Activated CD4-positive, alpha-beta memory T cell treated with anti-CD3 and anti-CD28 coated beads for 36 hours (primary cell): ENCODE results near the gene INSIG2. TPM values are rescaled to one million over a fixed set of nuclear protein-coding genes. Genes with fewer than 3 reads are reported as not detected.

Experiments used
- CTCF ChIA-PET: fragments of 350-600 bp; sonication (Branson Sonifier 250); formaldehyde crosslinking; loops from one replicate; lab custom pipeline; 2021; ENCODE audit warnings: antibody characterized with exemption, inconsistent platforms; lab: Charles Lee
- POLR2A ChIA-PET: fragments of 350-600 bp; sonication (Branson Sonifier 250); formaldehyde crosslinking; loops from one replicate; lab custom pipeline; 2021; ENCODE audit warnings: antibody characterized with exemption; lab: Charles Lee
- DNase-seq: peaks from one replicate; pipeline ENCODE4 v3.0.0-alpha.2; 2020
- H3K27ac Mint-ChIP-seq: one replicate; pipeline ENCODE4 v1.8.0; 2021; ENCODE audit warnings: mixed read lengths
- H3K27me3 Mint-ChIP-seq: one replicate; pipeline ENCODE4 v1.8.0; 2021; ENCODE audit warnings: mixed read lengths
- H3K36me3 Mint-ChIP-seq: one replicate; pipeline ENCODE4 v1.8.0; 2021; ENCODE audit warnings: mixed read lengths
- H3K4me1 Mint-ChIP-seq: one replicate; pipeline ENCODE4 v1.8.0; 2021; ENCODE audit warnings: low read depth, mixed read lengths
- H3K4me3 Mint-ChIP-seq: one replicate; pipeline ENCODE4 v1.8.0; 2021; ENCODE audit warnings: mild to moderate bottlenecking, mixed read lengths
- H3K9me3 Mint-ChIP-seq: one replicate; pipeline ENCODE4 v1.8.0; 2021; ENCODE audit warnings: mixed read lengths
- intact Hi-C: fragments of 100-400 bp; cut with micrococcal nuclease; formaldehyde crosslinking; loops from one replicate; pipeline ENCODE4 v1.15.1; 2023
- total RNA-seq, 2 experiments: library from RNA; stranded (reverse); gene quantifications; one replicate each; pipeline ENCODE4 v1.2.3, GENCODE V29; 2021

INSIG2 gene
- total RNA-seq, 2 experiments from 2014 or later = 35.0 to 40.2 TPM

DNA sequence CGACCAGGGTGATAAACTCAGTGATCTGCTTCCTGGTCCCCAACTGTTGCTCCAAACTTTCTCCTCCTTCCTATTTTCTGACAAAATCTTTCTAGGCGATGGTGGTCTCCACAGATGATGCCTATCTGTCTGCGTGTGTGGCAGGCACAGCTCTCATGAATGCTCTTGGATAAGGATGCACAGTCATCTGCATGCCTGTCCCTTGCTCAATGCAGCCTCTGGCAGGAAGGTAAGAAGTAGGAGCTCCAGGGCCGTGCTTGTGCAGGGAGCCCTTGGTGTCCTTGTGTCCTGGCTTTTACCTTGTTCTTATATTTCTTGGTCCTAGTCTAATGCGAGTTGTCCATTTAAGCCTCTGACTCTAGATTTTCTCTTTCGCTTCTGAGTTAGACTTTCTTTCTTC, 57.5 kb downstream of the INSIG2 start:
- H3K36me3 Mint-ChIP-seq = no peaks in the 10 kb centered on the region
- peaks cover 5% of the 10 kb centered on the region for H3K4me1 Mint-ChIP-seq
- ChIA-PET CTCF (no interaction called here), POLR2A (no interaction called here)
- H3K27me3 Mint-ChIP-seq = peaks cover 17% of the 10 kb centered on the region
- intact Hi-C loops = no loop called here
- no peak overlapping the region for H3K27ac Mint-ChIP-seq
- no peak for DNase-seq
- no peak overlapping the region for H3K4me3 Mint-ChIP-seq
- H3K9me3 Mint-ChIP-seq = no peaks in the 10 kb centered on the region

- no peaks in the 10 kb centered on the region for H3K36me3 Mint-ChIP-seq
- peaks cover 17% of the 10 kb centered on the region for H3K27me3 Mint-ChIP-seq
- DNase-seq = no peak
- no peak overlapping the region for H3K4me3 Mint-ChIP-seq
- H3K9me3 Mint-ChIP-seq = no peaks in the 10 kb centered on the region
- intact Hi-C loops = no loop called here
- peaks cover 5% of the 10 kb centered on the region for H3K4me1 Mint-ChIP-seq
- no peak overlapping the region for H3K27ac Mint-ChIP-seq
- ChIA-PET POLR2A (no interaction called here), CTCF (no interaction called here)
Measured at GRCh38 chr2:118146315-118147283, 58.3 kb downstream of the INSIG2 start.

- peaks cover 22% of the 10 kb centered on the region for H3K27me3 Mint-ChIP-seq
Measured at GRCh38 chr2:118148133-118148532, 59.9 kb downstream of the INSIG2 start.

DNA sequence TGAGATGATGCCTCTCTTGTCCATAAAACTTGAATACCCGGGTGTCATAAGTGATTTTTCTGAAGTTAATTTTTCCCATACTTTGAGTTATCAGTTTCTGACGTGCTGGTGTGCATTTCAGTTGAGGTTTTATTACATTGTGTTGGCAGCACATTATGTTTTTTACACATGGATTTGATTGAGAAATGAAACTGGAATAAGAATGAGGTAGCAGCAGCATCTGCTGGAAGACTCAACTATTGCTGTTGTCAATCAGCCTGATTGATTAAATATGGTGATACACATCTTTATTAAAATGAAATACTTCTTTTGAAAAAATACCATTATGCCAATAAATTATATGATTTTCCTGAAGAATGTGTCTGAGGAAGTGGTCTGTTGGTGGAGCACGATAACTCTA, 60.5 kb downstream of the INSIG2 start:
- peaks cover 23% of the 10 kb centered on the region for H3K27me3 Mint-ChIP-seq
- H3K4me3 Mint-ChIP-seq = no peak overlapping the region
- intact Hi-C loops = loop anchor here (1.0 kb wide), 1 partner anchor 101 kb away; no protein-coding TSS in a partner anchor
- no peak overlapping the region for H3K27ac Mint-ChIP-seq
- DNase-seq = no peak
- H3K4me1 Mint-ChIP-seq = peaks cover 5% of the 10 kb centered on the region
- ChIA-PET CTCF (interaction anchor here (1.5 kb wide), 1 partner anchor 116 kb away, joined by 7 read pairs; no protein-coding TSS in a partner anchor), POLR2A (no interaction called here)
- no peaks in the 10 kb centered on the region for H3K36me3 Mint-ChIP-seq
- no peaks in the 10 kb centered on the region for H3K9me3 Mint-ChIP-seq

More at GRCh38 chr2:118148133-118148532, 59.9 kb downstream of the INSIG2 start:
- POLR2A ChIA-PET = no interaction called here
- Mint-ChIP-seq H3K36me3 (no peaks in the 10 kb centered on the region), H3K27ac (no peak overlapping the region), H3K9me3 (no peaks in the 10 kb centered on the region), H3K4me1 (peaks cover 5% of the 10 kb centered on the region), H3K4me3 (no peak overlapping the region)
- DNase-seq = no peak
- CTCF ChIA-PET = interaction anchor here (1.5 kb wide), 1 partner anchor 115 kb away, joined by 7 read pairs; no protein-coding TSS in a partner anchor
- intact Hi-C loops = loop anchor here (1.0 kb wide), 1 partner anchor 100 kb away; no protein-coding TSS in a partner anchor

- no peak overlapping the region for H3K4me3 Mint-ChIP-seq
- peaks cover 5% of the 10 kb centered on the region for H3K4me1 Mint-ChIP-seq
- no peak for DNase-seq
- ChIA-PET CTCF (interaction anchor here (1.0 to 2.0 kb wide), 2 partner anchors 23 to 104 kb away, joined by 5 read pairs; no protein-coding TSS in a partner anchor), POLR2A (no interaction called here)
- no peak overlapping the region for H3K27ac Mint-ChIP-seq
- no peaks in the 10 kb centered on the region for H3K36me3 Mint-ChIP-seq
- H3K9me3 Mint-ChIP-seq = no peaks in the 10 kb centered on the region
- intact Hi-C loops = no loop called here
- H3K27me3 Mint-ChIP-seq = peaks cover 22% of the 10 kb centered on the region
Measured at GRCh38 chr2:118150294-118150693, 62.0 kb downstream of the INSIG2 start.

- ChIA-PET CTCF (no interaction called here), POLR2A (no interaction called here)
- Mint-ChIP-seq H3K4me1 (peaks cover 5% of the 10 kb centered on the region), H3K9me3 (peaks cover 6% of the 10 kb centered on the region), H3K4me3 (no peak overlapping the region), H3K36me3 (no peaks in the 10 kb centered on the region), H3K27me3 (peaks cover 17% of the 10 kb centered on the region), H3K27ac (no peak overlapping the region)
- no peak for DNase-seq
- intact Hi-C loops = no loop called here
Measured at GRCh38 chr2:118151831-118152230, 63.6 kb downstream of the INSIG2 start.

- H3K4me3 Mint-ChIP-seq = no peak overlapping the region
- H3K27me3 Mint-ChIP-seq = peaks cover 14% of the 10 kb centered on the region
- no peak for DNase-seq
- intact Hi-C loops = no loop called here
- H3K36me3 Mint-ChIP-seq = no peaks in the 10 kb centered on the region
- H3K27ac Mint-ChIP-seq = no peak overlapping the region
- H3K4me1 Mint-ChIP-seq = peaks cover 3% of the 10 kb centered on the region
- H3K9me3 Mint-ChIP-seq = peaks cover 12% of the 10 kb centered on the region
- CTCF ChIA-PET = interaction anchor here (1.9 kb wide), 1 partner anchor 107 kb away, joined by 7 read pairs; no protein-coding TSS in a partner anchor
- POLR2A ChIA-PET = no interaction called here
Measured at GRCh38 chr2:118153433-118153832, 65.2 kb downstream of the INSIG2 start.

DNA sequence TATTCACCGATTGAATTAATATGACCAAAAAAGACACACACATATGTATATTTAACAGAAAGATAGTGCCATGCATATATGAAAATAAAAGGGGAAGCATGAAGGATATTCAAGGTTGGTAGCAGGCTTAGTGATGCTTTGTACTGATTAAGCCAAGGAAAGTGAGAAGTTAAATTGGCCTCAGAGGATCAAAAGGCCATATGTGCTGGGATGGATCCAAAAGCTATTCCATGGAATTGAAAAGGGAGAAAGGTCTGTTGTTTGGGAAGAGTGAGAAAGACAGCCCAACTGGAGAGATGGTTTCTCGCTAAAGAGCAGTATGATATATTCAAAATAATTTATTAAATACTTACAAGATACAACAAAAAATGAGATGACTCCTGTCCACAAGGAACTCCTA, 65.9 kb downstream of the INSIG2 start:
- no peaks in the 10 kb centered on the region for H3K36me3 Mint-ChIP-seq
- ChIA-PET CTCF (interaction anchor here (1.9 kb wide), 1 partner anchor 107 kb away, joined by 7 read pairs; no protein-coding TSS in a partner anchor), POLR2A (no interaction called here)
- DNase-seq = no peak
- intact Hi-C loops = no loop called here
- H3K27ac Mint-ChIP-seq = no peak overlapping the region
- peaks cover 12% of the 10 kb centered on the region for H3K9me3 Mint-ChIP-seq
- peaks cover 11% of the 10 kb centered on the region for H3K27me3 Mint-ChIP-seq
- no peak overlapping the region for H3K4me3 Mint-ChIP-seq
- no peaks in the 10 kb centered on the region for H3K4me1 Mint-ChIP-seq

Other genes starting within 250 kb of the INSIG2 start
- 10 to 100 TPM; 24.9 to 27.3 TPM for gene CCDC93, start 74.4 kb upstream of the INSIG2 start, total RNA-seq